Stomach (tissue), 9 donors: ENCODE measurements around the gene SLC6A11. TPM values are rescaled to one million over a fixed set of nuclear protein-coding genes. Genes with fewer than 3 reads are reported as not detected.

Experiments
- DNase-seq, 2 donors: peaks; one replicate each; pipeline versions ENCODE4 v3.0.0 to v3.0.0-alpha.2; 2013 to 2019
- H3K27ac ChIP-seq, 5 donors: fragments of 200-600 bp in 4 of 5; sonication (generic) in 4 of 5; one replicate each; pipeline ENCODE4 v1.5.1; 2013 to 2019; ENCODE audit warnings: mild to moderate bottlenecking in 1 of 5, moderate library complexity in 1 of 5
- H3K27me3 ChIP-seq, 3 donors: fragments of 200-600 bp; sonication (generic); one replicate each; pipeline ENCODE4 v1.5.1; 2017 to 2019; ENCODE audit warnings: mixed run types in 1 of 3
- H3K36me3 ChIP-seq, 4 donors: fragments of 200-600 bp; sonication (generic); 1 replicate in 3 of 4; 2 replicates in 1 of 4; pipeline ENCODE4 v1.5.1; 2016 to 2019
- H3K4me1 ChIP-seq, 4 donors: fragments of 200-600 bp; sonication (generic); one replicate each; pipeline ENCODE4 v1.5.1; 2016 to 2019
- H3K4me3 ChIP-seq, 4 donors: fragments of 200-600 bp; sonication (generic) in 3 of 4; one replicate each; pipeline ENCODE4 v1.5.1; 2016 to 2019; ENCODE audit warnings: mild to moderate bottlenecking in 1 of 4
- H3K9me3 ChIP-seq, 4 donors: fragments of 200-600 bp; sonication (generic); one replicate each; pipeline ENCODE4 v1.5.1; 2016 to 2019
- EP300 ChIP-seq: sonication (generic); formaldehyde crosslinking; IDR thresholded peaks from one replicate; pipeline ENCODE4 v1.6.1; 2017; ENCODE audit warnings: antibody characterized with exemption
- POLR2A ChIP-seq, 4 donors: fragments of 450-650 bp; IDR thresholded peaks; one replicate each; pipeline ENCODE4 v1.6.1; 2016; ENCODE audit warnings: antibody characterized with exemption in 4 of 4, control low read depth in 2 of 4, mild to moderate bottlenecking in 1 of 4, moderate library complexity in 1 of 4
- POLR2AphosphoS5 ChIP-seq, 3 donors: sonication (generic); formaldehyde crosslinking; IDR thresholded peaks; one replicate each; pipeline ENCODE4 v1.6.1; 2016; ENCODE audit warnings: antibody characterized with exemption in 3 of 3
- WGBS, 5 donors: extraction: QIAGEN DNeasy Blood & Tissue Kit in 3 of 5; methylation state at CpG; one replicate each; pipeline versions ENCODE4 v1.1.5 to v1.1.7; 2013 to 2018; 5-methylcytosine and 5-hydroxymethylcytosine counted together
- intact Hi-C: fragments of 100-400 bp; cut with DNase I; formaldehyde crosslinking; loops from one replicate; pipeline ENCODE4 v1.15.1; 2023; ENCODE audit warnings: low total_unique reads
- polyA plus RNA-seq, 3 donors: library from polyadenylated mRNA; stranded (reverse); fragments of 200-250 nt; gene quantifications; one replicate each; pipeline ENCODE4 v1.2.3, GENCODE V29; 2013
- total RNA-seq, 5 donors: library from RNA; depleted of rRNA; stranded (reverse); fragments of >200 nt; gene quantifications; one replicate each; pipeline versions ENCODE4 v1.1.0 to v1.2.3, GENCODE V29; 2014 to 2016
- TF ChIP-seq, protein P1 (sequence below), 7 experiments: fragments of 450-650 bp in 4 of 7; fragments of 200-600 bp in 3 of 7; sonication (generic) in 3 of 7; IDR thresholded peaks; one replicate each; pipeline ENCODE4 v1.5.1; 2016 to 2019; ENCODE audit warnings: antibody characterized with exemption in 7 of 7, control low read depth in 2 of 7, mild to moderate bottlenecking in 1 of 7
- donor health status: healthy with polysubstance abuse.
- donor health status: Bipolar disorder and iron deficiency.
- donor health status: healthy.

SLC6A11 gene
- total and polyA plus RNA-seq, 8 donors, result 0.18 to 2.0 TPM; not detected in 6

DNA sequence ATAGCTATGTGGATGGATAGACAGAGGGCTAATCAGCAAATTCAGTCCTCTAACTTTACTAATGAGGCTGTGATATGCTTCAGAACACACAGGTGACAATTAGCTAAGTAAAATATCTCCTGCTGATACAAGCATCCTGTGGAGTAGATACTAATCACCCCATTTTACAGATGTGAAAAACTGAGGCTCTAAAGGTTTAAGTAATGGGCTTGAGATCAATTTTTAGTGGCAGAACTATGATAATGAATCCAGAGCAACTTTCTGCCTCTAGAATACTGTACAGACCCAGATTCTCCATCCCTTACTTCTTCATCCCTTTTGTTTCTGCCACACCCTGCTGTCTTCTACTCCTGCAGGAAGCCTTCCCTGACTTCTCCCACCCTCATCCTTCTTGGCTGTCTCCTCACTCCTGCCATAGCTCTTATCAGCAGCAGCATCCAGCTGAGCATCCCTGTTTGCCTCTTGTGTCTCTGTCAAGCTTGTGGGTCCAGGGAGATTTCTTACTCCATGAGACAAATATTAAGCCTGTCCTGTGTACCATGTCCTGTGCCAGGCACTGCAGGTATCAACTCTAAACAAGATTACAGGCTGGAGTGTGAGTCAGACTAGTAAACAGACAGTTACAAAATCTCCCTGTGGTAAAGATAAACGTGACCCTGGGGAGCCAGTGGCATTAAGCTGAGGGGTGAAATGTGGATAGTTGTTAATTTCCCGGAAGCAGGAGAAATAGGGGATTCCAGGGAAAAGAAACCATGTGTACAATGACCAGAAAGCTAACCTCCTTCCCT, 39.2 kb downstream of the SLC6A11 start:
- TF ChIP-seq EP300 (no peak), POLR2AphosphoS5 (IDR thresholded peaks at IDR 0.05) (no peak), POLR2A (IDR thresholded peaks at IDR 0.05) (no peak)
- TF ChIP-seq, protein P1, sequence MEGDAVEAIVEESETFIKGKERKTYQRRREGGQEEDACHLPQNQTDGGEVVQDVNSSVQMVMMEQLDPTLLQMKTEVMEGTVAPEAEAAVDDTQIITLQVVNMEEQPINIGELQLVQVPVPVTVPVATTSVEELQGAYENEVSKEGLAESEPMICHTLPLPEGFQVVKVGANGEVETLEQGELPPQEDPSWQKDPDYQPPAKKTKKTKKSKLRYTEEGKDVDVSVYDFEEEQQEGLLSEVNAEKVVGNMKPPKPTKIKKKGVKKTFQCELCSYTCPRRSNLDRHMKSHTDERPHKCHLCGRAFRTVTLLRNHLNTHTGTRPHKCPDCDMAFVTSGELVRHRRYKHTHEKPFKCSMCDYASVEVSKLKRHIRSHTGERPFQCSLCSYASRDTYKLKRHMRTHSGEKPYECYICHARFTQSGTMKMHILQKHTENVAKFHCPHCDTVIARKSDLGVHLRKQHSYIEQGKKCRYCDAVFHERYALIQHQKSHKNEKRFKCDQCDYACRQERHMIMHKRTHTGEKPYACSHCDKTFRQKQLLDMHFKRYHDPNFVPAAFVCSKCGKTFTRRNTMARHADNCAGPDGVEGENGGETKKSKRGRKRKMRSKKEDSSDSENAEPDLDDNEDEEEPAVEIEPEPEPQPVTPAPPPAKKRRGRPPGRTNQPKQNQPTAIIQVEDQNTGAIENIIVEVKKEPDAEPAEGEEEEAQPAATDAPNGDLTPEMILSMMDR (IDR thresholded peaks at IDR 0.05), result no peak
- no peak overlapping the region for H3K27ac ChIP-seq
- no peaks in the 10 kb centered on the region for H3K36me3 ChIP-seq
- H3K27me3 ChIP-seq, result peaks cover 0 to 23% (median 3%) of the 10 kb centered on the region in 3 donors
- DNase-seq, result no peak
- intact Hi-C loops, result no loop called here
- no peaks in the 10 kb centered on the region for H3K9me3 ChIP-seq
- H3K4me3 ChIP-seq, result no peak overlapping the region
- no peaks in the 10 kb centered on the region for H3K4me1 ChIP-seq
- WGBS, 5 donors, result 24 to 41% (median 38%) methylated on average over 2 of the region's 2 CpGs

DNA sequence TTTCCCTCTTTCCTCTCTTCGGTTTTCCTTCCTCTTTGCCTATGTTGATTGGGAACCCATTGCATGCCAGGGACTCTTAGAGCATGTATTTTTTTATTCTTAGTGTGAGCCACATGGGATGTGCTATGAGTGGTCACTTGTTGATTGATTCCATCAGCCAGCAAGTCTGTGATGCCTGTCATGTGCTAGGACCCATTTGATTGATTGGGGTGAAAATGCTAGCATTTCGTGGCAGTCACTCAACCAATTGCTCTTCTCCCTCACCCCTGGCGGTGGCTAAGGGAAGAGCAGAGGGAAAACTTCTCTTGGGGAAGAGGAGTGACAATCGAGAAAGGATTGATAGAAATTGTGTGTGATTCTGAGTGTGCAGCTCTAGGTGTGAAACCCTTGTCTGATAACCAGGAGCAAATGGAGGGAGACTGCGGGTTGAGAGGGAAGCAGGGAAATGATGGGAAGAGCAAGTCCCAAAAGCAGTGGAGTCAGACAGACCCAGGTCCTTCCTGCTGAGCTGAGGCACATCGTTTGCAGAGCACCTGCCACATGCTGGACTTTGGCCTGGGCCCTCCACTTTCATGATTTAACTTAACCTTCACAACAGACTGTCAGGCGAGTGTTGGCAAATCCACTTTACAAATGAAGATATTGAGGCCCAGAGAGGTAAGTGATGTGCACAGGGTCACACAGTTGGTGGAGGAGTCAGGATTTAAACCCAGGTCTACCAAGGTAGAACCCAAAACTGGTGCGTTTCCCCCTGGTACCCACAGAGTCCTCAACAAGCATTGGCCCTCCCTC, 40.0 kb downstream of the SLC6A11 start:
- DNase-seq, result no peak
- H3K9me3 ChIP-seq, result no peaks in the 10 kb centered on the region
- H3K36me3 ChIP-seq, result no peaks in the 10 kb centered on the region
- no peak overlapping the region for H3K4me3 ChIP-seq
- intact Hi-C loops, result no loop called here
- H3K27ac ChIP-seq, result no peak overlapping the region
- H3K4me1 ChIP-seq, result no peaks in the 10 kb centered on the region
- no peak for TF ChIP-seq POLR2A (IDR thresholded peaks at IDR 0.05)
- TF ChIP-seq, protein P1 (IDR thresholded peaks at IDR 0.05), result no peak
- TF ChIP-seq POLR2AphosphoS5 (IDR thresholded peaks at IDR 0.05), result no peak
- no peak for TF ChIP-seq EP300
- H3K27me3 ChIP-seq, result peaks cover 0 to 31% (median 3%) of the 10 kb centered on the region in 3 donors
- WGBS, 5 donors, result 43 to 48% (median 45%) methylated on average over 8 of the region's 8 CpGs

DNA sequence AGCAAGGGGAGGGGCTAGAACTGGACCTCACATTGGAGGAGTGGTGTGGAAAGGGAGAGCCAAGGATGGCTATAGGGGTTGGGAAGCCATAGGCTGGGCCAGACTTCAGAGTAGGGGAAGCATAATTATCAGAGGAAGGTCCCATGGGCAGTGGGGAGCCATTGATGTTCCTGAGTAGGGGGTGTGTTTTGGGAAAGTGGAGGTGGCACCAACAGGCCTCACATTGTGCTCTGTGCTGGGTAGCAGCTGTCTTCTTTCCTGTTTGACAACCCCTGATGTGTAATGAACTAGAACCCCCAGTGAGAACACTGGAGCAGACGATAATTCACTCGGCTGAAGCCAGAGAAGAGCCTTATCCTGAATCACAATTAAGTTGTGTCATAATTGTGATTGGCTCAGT, 41.2 kb downstream of the SLC6A11 start:
- H3K36me3 ChIP-seq, result no peaks in the 10 kb centered on the region
- intact Hi-C loops, result no loop called here
- 46 to 86% (median 67%) methylated on average over 2 of the region's 2 CpGs for WGBS, 5 donors

DNA sequence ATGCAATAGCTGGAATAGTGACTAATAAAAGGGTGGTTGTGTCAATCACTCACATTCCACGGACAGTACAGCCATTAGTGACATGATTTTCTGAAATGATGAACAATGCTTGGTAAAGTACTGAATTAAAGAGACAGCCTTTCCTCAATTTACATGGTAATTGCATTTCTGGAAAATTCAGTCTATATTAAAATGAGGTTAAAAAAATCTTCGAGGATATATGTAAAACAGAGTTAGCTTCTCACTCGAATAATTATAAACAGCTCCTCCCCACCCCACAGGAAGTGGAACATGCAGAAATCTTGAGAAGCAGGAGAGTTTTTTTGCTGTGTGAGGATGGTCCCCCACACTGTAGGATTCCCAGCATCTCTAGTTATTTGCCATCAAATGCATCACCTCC, 42.1 kb downstream of the SLC6A11 start:
- no peak for DNase-seq
- TF ChIP-seq POLR2A (IDR thresholded peaks at IDR 0.05) (no peak), EP300 (no peak), POLR2AphosphoS5 (IDR thresholded peaks at IDR 0.05) (no peak)
- TF ChIP-seq, protein P1 (IDR thresholded peaks at IDR 0.05), result no peak
- no peaks in the 10 kb centered on the region for H3K4me1 ChIP-seq
- H3K4me3 ChIP-seq, result no peak overlapping the region
- WGBS, 5 donors, result 53 to 74% (median 64%) methylated on average over 3 of the region's 3 CpGs
- H3K27me3 ChIP-seq, result peaks cover 0 to 31% (median 2%) of the 10 kb centered on the region in 3 donors
- H3K36me3 ChIP-seq, result no peaks in the 10 kb centered on the region
- H3K27ac ChIP-seq, result no peak overlapping the region
- intact Hi-C loops, result no loop called here
- no peaks in the 10 kb centered on the region for H3K9me3 ChIP-seq

More for the DNA sequence above, 41.2 kb downstream of the SLC6A11 start:
- Histone ChIP-seq H3K27me3 (peaks cover 0 to 31% (median 3%) of the 10 kb centered on the region in 3 donors), H3K9me3 (no peaks in the 10 kb centered on the region), H3K4me1 (no peaks in the 10 kb centered on the region), H3K4me3 (no peak overlapping the region), H3K27ac (no peak overlapping the region)
- DNase-seq, result no peak
- TF ChIP-seq EP300 (no peak), POLR2A (IDR thresholded peaks at IDR 0.05) (no peak), POLR2AphosphoS5 (IDR thresholded peaks at IDR 0.05) (no peak)
- TF ChIP-seq, protein P1 (IDR thresholded peaks at IDR 0.05), result no peak
